ENCODE results near the gene RPL39. TPM values are rescaled to one million over a fixed set of nuclear protein-coding genes. Genes with fewer than 3 reads are reported as not detected.

The RPL39 gene
- 1,011 TPM for total RNA-seq

DNA sequence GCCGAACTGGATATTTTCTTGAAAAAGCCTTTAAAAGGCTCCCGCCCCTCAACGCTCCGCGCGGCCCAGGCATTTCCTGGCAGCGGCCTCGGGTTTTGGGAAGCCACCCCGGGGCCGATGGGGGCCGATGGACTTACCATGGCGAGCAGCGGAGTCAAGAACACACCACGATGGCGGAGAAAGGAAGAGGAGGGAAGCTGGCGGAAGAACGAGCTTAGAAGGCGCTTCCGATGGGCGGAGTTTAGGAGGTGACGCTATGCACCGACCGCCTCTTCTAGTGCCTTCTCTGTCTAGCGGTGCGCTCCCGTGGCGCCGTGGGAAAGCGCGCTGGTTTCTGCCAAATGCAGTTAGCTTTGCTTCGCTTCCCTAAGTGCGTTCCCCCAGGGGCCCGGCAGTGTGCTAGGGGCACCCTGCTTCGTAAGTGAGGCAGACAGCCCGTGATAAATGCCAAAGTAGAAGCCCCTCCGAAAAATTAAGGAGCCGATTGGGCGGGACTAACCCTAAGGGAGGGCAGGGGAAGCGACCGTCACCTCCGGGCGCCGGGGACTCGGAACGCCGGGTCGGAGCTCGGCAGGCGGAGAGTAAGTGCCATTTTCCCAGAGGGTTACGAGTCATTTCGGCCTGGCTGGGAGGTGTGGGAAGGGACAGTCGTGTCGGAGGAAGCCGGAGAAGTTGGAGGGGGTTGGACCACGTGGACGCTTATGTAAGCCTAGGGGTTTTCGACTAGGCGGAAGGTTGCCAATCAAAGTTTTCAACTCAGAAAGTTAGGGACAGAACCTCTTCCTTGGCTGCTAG lies at the start of gene RPL39:
TSS of gene RPL39 (minus strand) at position 194 of the 795 bp plus-strand sequence. CDS start at position 140, 54 bp downstream.

DNA sequence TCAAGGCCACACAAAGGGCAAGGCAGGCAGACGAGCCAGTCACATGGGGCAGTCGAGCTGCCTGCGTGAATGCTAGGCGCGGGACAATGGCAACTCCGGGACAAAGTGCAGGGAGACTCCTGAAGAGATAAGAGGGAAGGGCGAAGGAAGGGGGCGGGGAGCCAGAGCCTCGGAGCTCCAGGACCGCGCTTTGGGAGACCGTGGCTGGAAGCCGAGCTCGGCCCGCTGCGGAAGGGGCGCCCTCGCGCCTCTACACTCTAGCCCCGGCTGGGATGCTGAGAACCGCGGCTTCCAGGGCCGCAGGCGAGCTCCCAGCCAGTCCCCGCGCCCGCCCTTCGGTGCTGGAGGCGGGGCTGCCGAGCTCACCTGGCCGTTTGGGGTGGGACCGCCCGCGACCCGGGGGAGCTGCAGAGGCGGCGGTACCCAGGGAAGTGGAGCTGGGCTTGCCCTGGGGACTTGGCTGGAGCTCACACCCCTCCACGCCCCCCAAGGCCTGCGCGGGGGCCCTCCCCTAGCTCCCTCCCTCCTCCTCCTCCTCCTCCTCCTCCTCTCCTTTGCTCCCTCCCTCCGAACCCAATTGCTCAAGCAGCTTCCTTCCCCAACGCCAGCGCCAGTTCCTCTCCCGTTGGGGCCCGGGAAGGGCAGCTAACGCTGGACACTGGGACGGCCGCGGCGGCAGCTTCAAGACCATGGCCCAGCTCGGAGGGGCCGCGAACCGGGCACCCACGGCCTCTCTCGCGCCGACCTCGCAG lies 33.3 kb downstream of the RPL39 start, which contains the start of gene SOWAHD:
TSS of gene SOWAHD (plus strand) at position 610 of the 752 bp plus-strand sequence. CDS start at position 690, 80 bp downstream.

Small RNA genes lying within 50 kb of the gene (small RNA-seq; reads per million reads assigned to genes)
- gene SNORA69 (ENCODE audit: low replicate concordance) = not detected

Other genes with a start within 250 kb of the RPL39 start
- 31.6 TPM for gene STEEP1, start 226.2 kb downstream of the RPL39 start, total RNA-seq
- 40.2 TPM for gene UBE2A, start 217.1 kb downstream of the RPL39 start, total RNA-seq
- gene NKRF, start 185.2 kb downstream of the RPL39 start, total RNA-seq = 8.3 TPM
- gene SEPTIN6, start 98.5 kb downstream of the RPL39 start, total RNA-seq = 30.0 TPM
- gene SOWAHD, start 33.0 kb downstream of the RPL39 start, total RNA-seq = 1.2 TPM
- gene UPF3B, start 61.3 kb upstream of the RPL39 start, total RNA-seq = 4.8 TPM
- gene RNF113A, start 80.1 kb upstream of the RPL39 start, total RNA-seq = 9.0 TPM
- 63.0 TPM for gene NDUFA1, start 80.2 kb upstream of the RPL39 start, total RNA-seq
- gene AKAP14, start 104.3 kb upstream of the RPL39 start, total RNA-seq = not detected
- 5.8 TPM for gene NKAP, start 152.1 kb upstream of the RPL39 start, total RNA-seq

All from metanephros (tissue), 2 donors.